ENCODE data around the gene APBB1IP. TPM values are rescaled to one million over a fixed set of nuclear protein-coding genes. Genes with fewer than 3 reads are reported as not detected.
"Not testable (repeated sequence)": the region's sequence is repeated elsewhere in the genome, so short reads cannot be mapped to it uniquely, and the experiment has no call there.

Gene APBB1IP
- polyA plus RNA-seq, 3 donors, result 1.2 to 1.8 (median 1.7) TPM

DNA sequence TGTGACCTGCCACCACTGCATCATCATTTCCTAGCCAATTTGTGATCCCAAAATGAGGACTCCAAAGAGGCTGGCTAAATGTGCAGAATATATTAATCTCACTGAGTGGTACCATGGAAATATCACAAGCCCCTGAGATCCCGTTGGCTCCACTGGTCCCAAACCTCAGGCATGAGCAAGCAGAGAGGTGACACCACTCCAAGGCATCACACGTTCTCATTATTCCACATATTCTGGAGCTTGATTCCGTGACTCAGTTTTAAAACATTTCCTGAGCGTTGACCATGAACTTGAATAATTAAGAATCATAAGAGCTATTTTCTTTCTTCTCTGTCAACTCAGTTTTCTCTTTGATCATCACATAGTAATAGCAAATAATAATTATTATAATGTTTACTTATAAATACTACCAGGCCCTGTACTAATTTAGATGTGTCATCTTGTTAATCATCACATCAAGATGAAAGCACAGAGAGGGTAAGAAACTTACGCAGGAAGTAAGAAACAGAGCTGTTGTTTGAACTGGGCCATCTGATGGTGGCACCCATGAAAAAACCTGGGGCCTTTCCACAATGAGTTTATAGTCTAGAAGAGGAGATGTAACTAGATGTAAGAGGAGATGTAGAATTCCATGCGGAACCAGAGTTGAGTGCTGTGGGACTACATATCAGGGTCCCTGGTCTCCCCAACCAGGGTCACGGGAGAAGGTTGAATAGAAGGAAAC lies 3.5 kb downstream of the APBB1IP start:
- DNase-seq (ENCODE audit: low read depth in 3 of 3, low spot score in 2 of 3), result no peak

DNA sequence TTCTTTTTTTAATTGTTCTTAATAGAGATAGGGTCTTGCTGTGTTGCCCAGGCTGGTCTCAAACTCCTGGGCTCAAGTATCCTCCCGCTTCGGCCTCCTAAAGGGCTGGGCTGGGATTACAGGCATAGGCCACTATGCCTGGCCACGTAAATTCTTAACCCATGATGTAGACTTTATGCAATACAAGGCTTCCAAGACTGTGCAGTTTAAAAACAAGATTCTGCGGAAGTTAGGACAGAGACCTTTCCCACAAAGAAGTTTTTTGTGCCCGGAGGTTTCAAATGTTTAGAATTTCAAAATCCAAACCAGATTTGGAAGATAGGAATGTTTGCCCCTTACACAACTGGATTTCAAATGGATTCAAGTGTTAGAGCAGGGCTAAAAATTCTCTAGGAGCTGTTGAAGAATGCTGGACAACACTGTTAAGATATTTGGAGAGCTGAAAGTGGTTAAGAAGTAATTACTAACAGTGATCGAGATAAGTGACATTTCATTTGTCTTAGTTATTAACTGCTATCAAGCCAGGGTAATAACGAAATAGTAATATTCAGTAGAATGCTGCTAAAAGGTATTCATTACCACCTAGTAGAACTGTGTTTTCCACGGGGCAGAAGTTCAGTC lies 7.4 kb downstream of the APBB1IP start:
- no peak for DNase-seq (ENCODE audit: low read depth in 3 of 3, low spot score in 2 of 3)

DNA sequence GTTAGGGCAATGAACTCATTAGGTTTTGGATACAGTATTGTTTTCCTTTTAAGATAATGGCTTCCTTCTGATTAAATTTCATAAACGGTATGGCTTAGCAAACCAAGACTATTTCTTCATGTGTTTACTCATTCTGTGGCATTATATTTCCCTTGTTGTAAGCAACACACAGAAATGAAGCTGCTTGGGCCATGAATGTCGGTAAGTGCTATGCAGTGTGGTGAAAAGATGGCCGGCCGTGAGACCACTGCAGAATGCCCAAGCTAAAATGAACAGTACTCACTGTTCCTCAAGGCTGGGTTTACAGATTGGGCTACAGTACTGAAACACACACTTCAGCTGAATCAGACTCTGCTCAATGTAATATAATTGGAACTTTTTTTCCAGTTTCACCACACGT lies 8.1 kb downstream of the APBB1IP start:
- DNase-seq (ENCODE audit: low read depth in 3 of 3, low spot score in 2 of 3), result no peak

DNA sequence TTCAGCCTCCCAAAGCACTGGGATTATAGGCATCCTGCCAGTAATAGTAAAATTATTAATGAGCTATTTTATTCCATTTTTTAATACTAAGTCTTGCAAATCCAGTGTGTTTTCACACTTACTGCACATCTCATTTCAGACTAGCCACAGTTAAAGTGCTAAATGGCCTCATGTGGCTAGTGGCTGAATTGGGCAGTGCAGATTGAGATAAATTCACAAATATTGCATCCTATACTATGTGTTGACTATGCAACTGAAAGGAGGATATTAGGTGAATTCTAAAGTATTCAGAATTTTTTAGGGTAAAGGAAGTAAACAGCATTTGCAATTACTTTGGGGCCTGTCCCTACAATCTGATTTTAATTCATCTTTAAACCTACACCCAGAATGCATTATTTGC lies 10.2 kb downstream of the APBB1IP start:
- DNase-seq (ENCODE audit: low read depth in 3 of 3, low spot score in 2 of 3), result no peak

DNA sequence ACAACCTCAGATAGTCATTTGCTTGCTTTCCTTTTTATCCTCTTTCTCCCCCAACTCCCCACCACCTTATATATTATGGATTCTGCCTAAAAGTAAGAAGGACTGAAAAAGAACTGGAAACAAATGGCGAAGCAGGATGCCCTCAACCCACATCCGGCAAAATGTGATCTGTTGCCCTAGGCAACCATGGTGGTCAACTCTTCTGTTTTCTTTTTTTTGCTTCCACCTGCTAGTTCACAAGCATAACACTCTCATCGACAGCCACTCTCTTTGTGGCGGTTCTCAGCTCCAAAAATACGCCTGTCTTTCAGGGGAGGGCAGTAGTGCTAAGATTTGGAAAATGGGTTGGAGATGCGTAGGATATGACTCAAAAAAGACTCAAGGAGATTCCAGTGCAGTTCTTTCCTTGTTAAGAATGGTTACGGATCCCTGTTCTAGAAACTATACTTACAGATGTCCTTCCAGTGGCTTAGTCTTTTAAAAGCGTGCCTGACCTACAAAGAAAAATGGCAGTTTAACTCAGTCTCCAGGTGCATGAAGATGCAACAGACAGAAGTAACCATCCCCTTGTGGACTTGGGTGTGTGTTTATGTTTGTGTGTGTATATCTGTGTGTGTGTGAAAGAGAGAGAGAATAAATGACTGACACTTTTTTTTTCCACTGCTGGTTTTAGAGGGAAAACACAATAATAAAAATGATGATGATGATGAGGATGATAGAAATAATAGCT lies 10.7 kb downstream of the APBB1IP start:
- DNase-seq (ENCODE audit: low read depth in 3 of 3, low spot score in 2 of 3), result no peak

DNA sequence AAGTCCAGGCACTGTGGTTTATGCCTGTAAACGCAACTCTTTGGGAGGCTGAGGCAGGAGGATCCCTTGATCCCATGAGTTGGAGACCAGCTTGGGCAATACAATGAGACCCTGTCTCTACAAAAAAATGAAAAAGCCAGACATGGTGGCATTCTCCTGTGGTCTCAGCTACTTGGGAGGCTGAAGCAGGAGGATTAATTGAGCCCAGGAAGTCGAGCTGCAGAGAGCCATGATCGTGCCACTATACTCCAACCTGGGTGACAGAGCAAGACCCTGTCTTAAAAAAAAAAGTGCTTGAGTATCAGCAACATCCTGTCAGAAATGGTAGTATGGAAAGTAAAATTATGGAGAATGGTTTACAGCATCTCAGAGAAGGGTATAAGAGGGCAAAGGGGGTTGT lies 11.6 kb downstream of the APBB1IP start:
- DNase-seq (ENCODE audit: low read depth in 3 of 3, low spot score in 2 of 3), result no peak

DNA sequence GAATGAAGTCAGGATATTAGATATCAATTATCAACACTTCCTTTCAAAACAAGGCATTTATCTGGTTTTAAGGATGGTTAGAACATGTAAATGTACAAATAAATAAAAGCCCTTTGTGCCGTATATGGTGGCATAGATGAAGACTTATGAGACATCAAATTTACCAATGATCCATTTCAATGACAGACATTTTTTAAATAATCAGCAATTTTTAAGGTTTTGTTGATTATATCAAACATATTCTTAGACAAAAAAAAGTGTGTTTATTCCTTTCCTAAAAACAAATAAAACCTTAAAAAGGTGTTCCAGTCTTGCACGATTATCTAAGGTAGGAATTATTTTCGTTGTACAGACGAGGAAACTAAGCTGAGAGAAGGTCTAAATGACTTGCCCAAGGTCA lies 13.8 kb downstream of the APBB1IP start:
- DNase-seq (ENCODE audit: low read depth in 3 of 3, low spot score in 2 of 3), result no peak

DNA sequence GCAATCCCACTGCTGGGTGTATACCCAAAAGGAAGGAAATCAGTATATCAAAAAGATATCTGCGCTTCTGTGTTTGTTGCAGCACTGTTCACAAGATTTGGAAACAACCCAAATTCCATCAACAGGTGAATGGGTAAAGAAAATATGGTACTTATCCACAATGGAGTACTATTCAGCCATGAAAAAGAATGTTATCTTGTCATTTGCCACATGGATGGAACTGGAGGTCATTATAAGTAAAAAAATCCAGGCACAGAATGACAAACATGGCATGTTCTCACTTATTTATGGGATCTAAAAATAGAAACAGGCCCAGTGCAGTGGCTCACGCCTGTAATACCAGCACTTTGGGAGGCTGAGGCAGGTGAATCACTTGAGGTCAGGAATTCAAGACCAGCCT lies 15.7 kb downstream of the APBB1IP start:
- DNase-seq (ENCODE audit: low read depth in 3 of 3, low spot score in 2 of 3), result no peak

DNA sequence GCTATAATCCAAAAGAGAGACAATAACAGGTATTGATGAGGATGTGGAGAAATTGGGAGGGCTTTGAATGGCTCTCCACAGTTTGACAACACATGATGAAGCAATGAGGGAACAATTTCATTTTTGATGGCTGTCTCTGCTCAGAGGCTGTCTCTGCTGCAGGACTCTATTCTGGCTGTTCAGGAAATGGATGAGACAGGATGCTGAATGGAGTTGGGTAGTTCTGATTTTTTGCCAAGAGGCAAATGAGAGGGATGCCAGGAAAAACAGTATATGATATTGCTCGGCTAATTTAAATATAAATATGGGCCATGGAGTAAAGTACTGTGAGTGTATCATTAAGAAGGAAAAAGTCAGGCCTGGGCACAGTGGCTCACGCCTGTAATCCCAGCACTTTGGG lies 16.8 kb downstream of the APBB1IP start:
- no peak for DNase-seq (ENCODE audit: low read depth in 3 of 3, low spot score in 2 of 3)

DNA sequence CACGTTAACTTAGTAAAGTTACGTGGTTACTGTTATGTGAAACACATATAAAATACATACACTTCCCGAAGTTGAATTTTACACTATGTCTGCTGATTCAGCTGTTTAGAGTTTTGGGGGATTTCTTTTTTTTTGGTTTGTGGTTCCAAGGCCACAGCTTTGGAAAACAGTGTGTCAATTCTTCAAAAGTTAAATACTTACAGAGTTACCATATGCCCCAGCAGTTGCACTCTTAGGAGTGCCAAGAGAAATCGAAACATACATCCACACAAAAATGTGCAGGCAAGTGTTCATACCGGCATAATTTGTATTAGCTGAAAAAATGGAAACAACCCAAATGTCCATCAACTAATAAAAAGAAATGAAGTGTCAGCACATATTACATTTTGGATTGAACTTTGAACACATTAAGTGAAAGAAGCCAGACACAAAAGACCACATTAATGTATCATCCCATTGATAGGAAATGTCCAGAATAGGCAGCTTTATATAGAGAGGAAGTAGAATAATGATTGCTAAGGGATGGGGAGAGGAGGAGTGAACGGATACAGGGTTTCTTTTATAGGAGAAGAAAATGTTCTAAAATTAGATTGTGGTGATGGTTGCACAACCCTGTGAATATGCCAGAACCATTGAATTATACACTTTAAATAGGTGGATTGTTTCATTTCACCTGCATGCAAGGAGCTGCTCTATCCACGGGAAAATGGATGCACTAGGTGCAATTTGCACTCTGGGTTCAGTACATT lies 17.6 kb downstream of the APBB1IP start:
- no peak for DNase-seq (ENCODE audit: low read depth in 3 of 3, low spot score in 2 of 3)

DNA sequence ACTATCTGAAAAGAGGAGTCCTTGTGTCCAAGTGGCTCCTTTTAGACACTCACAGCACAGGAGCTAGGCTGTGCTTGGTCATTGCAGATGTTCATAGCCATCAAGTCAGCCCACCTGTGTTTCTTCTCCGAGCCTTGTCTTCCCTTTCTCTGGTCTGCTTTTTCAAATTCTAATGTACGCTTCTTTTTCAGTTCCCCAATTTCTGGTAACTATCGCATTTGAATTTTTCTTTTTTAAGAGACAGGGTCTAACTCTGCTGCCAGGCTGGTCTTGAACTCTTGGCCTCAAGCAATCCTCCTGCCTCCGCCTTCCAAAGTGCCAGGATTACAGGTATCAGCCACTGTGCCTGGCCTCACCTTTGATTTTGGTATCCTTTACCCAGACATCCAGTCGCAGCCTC lies 18.9 kb downstream of the APBB1IP start:
- DNase-seq (ENCODE audit: low read depth in 3 of 3, low spot score in 2 of 3), result no peak

DNA sequence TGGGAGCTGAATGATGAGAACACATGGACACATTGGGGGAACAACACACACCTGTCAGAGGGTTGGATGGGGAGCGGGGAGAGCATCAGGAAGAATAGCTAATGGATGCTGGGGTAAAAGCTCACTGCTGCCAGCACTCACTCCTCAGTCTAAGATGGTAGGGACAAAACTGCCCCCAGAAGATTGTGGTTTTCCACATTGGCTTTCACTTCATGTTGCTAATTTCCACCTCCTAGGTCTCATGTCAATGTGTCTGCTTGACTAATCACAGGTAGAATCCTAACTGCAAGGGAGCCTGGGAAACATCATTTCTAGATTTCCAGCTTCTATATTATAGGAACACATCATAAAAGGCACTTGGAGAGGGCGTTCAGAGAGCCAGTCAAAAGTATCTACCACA lies 22.6 kb downstream of the APBB1IP start:
- DNase-seq (ENCODE audit: low read depth in 3 of 3, low spot score in 2 of 3), result no peak

DNA sequence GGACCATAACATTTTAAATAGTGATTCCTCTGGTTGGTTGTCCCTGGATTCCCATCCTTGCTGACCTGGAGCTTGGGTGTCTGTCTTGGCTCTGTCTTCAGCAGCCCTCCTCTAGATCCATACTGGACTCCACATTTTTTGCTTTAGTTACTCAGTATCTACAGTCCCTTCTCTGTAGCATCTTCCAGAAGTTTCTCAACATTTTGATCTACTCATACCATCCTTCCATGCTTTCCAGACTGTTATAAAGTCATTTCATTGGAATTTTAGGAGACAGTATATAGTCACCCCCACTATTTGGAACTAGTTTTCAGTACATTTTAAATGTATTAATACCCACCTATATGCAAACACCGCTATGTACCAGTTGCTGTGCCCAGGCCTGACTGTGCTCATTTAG lies 25.8 kb downstream of the APBB1IP start:
- DNase-seq (ENCODE audit: low read depth in 3 of 3, low spot score in 2 of 3), result no peak

DNA sequence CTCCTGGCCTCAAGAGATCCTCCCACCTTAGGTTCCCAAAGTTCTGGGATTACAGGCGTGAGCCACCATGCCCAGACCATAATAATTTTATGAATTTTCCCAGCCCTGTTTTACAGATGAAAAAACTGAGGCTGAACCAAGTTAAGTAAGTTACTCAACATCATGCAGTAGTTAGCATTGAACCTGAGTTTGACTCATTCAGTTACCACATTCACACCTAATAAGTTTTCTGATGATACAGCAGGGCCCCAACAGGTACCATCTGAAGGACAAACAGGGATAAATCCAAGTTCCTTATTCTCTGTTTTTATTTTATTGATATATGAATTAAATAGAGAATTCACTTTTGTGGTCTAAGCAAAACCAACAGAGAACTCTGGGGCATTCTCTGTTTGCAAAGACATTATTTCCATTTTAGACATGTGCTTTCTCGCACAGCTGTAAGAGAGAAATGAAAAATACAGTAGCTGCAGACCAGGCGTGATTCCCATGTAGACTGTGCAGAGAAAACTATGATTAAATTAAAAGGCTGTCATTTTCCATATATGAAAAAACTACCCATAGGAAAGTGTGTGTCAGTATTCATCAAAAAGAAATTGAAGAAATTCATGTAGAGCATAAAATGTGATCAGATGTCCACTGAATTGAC lies 26.6 kb downstream of the APBB1IP start:
- DNase-seq (ENCODE audit: low read depth in 3 of 3, low spot score in 2 of 3), result no peak

DNA sequence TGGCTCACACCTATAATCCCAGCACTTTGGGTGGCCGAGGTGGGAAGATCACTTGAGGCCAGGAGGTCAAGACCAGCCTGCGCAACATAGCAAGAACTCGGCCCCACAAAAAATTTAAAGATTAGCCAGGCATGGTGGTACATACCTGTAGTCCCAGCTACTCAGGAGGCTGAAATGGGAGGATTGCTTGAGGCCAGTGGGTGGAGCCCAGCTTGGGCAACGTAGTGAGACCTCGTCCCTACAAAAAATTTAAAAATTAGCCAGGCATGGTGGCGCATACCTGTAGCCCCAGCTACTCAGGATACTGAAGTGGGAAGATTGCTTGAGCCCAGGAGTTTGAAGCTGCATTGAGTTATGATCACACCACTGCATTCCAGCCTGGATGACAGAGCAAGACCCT lies 28.4 kb downstream of the APBB1IP start:
- not testable (repeated sequence) for DNase-seq (ENCODE audit: low read depth in 3 of 3, low spot score in 2 of 3)

DNA sequence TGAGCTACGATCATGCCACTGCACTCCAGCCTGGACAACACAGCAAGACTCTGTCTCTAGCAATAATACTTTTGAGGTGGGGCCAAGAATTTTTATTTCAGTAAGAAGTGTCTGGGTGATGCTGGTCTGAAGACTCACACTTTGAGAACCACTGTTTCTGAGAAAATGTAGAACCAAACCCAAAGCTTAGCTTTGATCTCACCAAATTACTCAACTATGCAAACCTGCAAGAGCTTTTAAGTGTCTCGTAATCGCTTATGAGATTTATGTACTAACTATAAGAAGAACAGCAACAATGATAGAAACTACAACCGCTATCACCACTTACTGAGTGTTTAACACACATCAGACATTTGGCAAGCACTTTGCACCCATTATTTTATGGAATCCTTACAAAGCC lies 29.5 kb downstream of the APBB1IP start:
- DNase-seq (ENCODE audit: low read depth in 3 of 3, low spot score in 2 of 3), result no peak

DNA sequence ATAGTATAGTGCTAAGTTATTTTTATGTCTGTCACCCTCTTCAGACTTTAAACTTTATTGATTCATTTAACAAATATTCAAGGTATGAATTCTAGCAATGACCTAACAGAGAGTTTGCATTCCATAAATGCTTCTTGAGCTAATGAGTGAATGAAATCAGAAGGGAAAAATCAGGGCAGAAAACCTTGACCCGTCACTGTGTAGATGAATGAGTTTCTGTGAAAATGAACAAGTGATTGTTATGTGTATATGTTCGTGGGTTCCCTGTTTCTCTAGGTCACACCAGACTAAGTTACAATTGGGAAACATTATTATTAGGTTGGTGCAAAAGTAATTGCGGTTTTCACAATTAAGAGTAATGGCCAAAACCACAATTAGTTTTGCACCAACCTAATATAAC lies 30.1 kb downstream of the APBB1IP start:
- no peak for DNase-seq (ENCODE audit: low read depth in 3 of 3, low spot score in 2 of 3)

DNA sequence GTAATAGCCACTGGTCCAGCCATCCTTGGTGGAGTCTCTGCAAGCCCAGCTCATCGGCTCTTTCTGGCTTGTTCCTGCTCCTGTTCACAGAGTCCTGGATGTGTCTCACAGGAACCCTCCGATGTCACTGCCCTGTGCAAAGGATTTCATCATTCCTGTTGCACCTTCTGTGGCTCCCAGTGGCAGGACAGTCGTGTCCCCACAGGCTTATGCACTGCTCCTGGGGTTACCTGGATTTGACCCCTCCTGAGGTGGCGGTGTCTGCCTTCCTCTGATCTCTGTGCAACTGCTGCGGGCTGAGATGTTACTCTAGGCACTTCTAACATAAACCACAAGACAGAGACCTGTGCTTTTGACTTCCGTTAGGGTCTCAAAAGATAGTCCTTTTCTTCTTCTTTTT lies 30.6 kb downstream of the APBB1IP start:
- DNase-seq (ENCODE audit: low read depth in 3 of 3, low spot score in 2 of 3), result no peak

DNA sequence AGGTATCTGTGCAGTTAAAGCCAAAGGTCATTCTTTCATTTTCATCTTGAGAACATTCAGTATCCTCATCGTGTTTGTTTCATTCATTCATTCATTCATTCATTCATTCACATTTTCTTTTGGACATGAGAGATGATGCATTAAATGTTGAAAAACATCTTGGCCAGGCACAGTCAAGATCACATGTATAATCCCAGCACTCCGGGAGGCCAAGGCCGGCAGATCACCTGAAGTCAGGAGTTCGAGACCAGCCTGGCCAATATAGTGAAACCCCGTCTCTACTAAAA lies 34.3 kb downstream of the APBB1IP start:
- DNase-seq (ENCODE audit: low read depth in 3 of 3, low spot score in 2 of 3), result no peak

DNA sequence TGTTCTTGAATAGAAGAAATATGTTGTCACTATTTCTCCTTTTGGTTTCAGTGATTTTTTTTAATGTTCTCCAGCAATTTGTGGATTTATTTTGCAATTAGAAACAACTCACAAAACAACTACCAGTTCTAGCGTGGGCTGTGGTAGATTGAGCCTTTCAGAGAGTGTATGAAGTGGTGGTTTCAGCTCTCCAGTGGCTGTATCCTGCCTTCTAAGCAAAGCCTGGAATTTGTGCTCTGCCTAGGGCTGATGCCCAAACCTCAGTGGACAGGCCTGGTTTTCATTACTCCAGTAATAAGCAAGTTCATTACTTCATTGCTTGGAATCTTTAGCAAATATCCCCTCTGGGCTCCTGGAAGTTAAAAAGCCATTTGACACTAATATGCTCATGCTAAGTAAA lies 35.9 kb downstream of the APBB1IP start:
- DNase-seq (ENCODE audit: low read depth in 3 of 3, low spot score in 2 of 3), result no peak

DNA sequence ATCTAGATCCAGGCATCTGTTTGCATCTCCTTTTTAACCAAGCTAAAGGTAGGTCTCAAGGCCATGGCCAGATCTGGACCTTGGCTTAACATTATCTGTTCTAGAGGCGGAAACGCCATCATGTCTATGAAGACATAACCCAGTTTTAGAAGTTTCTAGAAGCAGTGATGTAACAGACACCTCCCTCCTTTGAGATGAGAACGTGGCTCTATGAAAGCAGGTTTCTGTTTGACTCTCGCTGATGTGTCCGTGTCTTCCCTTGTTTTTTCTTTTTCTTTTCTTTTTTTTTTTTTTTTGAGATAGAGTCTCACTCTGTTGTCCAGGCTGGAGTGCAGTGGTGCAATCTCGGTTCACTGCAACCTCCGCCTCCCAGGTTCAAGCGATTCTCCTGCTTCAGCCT lies 36.7 kb downstream of the APBB1IP start:
- not testable (repeated sequence) for DNase-seq (ENCODE audit: low read depth in 3 of 3, low spot score in 2 of 3)

All from right renal cortex interstitium (tissue), 3 donors.